ENCODE results near the gene PKHD1.

The PKHD1 gene

GRCh38 chr6:51768087-51768486 lies 319.3 kb downstream of the PKHD1 start:
- no peak for DNase-seq

- DNase-seq, result no peak
Measured at GRCh38 chr6:51765230-51765629, 322.2 kb downstream of the PKHD1 start.

- no peak for DNase-seq
Measured at GRCh38 chr6:51753635-51754034, 333.8 kb downstream of the PKHD1 start.

GRCh38 chr6:51743999-51744398 lies 343.4 kb downstream of the PKHD1 start:
- no peak for DNase-seq

- no peak for DNase-seq
Measured at GRCh38 chr6:51740658-51741057, 346.8 kb downstream of the PKHD1 start.

GRCh38 chr6:51738614-51739013 lies 348.8 kb downstream of the PKHD1 start:
- no peak for DNase-seq

GRCh38 chr6:51737580-51738360 lies 349.6 kb downstream of the PKHD1 start:
- DNase-seq, result no peak

- DNase-seq, result no peak
Measured at GRCh38 chr6:51725155-51725554, 362.3 kb downstream of the PKHD1 start.

- no peak for DNase-seq
Measured at GRCh38 chr6:51720327-51720726, 367.1 kb downstream of the PKHD1 start.

- DNase-seq, result no peak
Measured at GRCh38 chr6:51719297-51719696, 368.1 kb downstream of the PKHD1 start.

- DNase-seq, result no peak
Measured at GRCh38 chr6:51718533-51718932, 368.9 kb downstream of the PKHD1 start.

GRCh38 chr6:51717477-51717876 lies 369.9 kb downstream of the PKHD1 start:
- DNase-seq, result no peak

GRCh38 chr6:51711876-51712275 lies 375.5 kb downstream of the PKHD1 start:
- DNase-seq, result no peak

GRCh38 chr6:51706086-51706485 lies 381.3 kb downstream of the PKHD1 start:
- no peak for DNase-seq

- no peak for DNase-seq
Measured at GRCh38 chr6:51704932-51705540, 382.4 kb downstream of the PKHD1 start.

- no peak for DNase-seq
Measured at GRCh38 chr6:51702851-51703250, 384.6 kb downstream of the PKHD1 start.

GRCh38 chr6:51684603-51685002 lies 402.8 kb downstream of the PKHD1 start:
- DNase-seq, result no peak

- DNase-seq, result no peak
Measured at GRCh38 chr6:51684038-51684437, 403.4 kb downstream of the PKHD1 start.

- DNase-seq, result no peak
Measured at GRCh38 chr6:51678905-51679620, 408.4 kb downstream of the PKHD1 start.

- DNase-seq, result no peak
Measured at GRCh38 chr6:51678274-51678673, 409.1 kb downstream of the PKHD1 start.

- no peak for DNase-seq
Measured at GRCh38 chr6:51675922-51676275, 411.5 kb downstream of the PKHD1 start.

- DNase-seq, result no peak
Measured at GRCh38 chr6:51675020-51675921, 412.1 kb downstream of the PKHD1 start.

GRCh38 chr6:51663525-51663924 lies 423.9 kb downstream of the PKHD1 start:
- no peak for DNase-seq

All from NCI-H524 treated with DMSO at 0.1 percent for 48 hours (cell line).